Gastroesophageal sphincter (tissue), 4 donors: ENCODE results near the gene CENPV. TPM values are rescaled to one million over a fixed set of nuclear protein-coding genes. Genes with fewer than 3 reads are reported as not detected.
A peak's percentile ranks its signal among the peaks of the same experiment; 100 is the strongest.

ENCODE experiments used
- ATAC-seq: fragments of 150-250 bp; one replicate; pipeline ENCODE4 v1.9.1; 2016; ENCODE audit warnings: mild to moderate bottlenecking, moderate library complexity
- H3K27ac ChIP-seq, 4 donors: fragments of 200-600 bp; sonication (generic) in 3 of 4; 1 replicate in 3 of 4; 2 replicates in 1 of 4; pipeline ENCODE4 v1.5.1; 2016 to 2019
- H3K27me3 ChIP-seq: fragments of 200-600 bp; sonication (generic); one replicate; pipeline ENCODE4 v1.5.1; 2019
- H3K36me3 ChIP-seq, 2 donors: fragments of 200-600 bp; sonication (generic); one replicate each; pipeline ENCODE4 v1.5.1; 2019; ENCODE audit warnings: control low read depth in 1 of 2
- H3K4me1 ChIP-seq, 3 donors: fragments of 200-600 bp; sonication (generic); 1 replicate in 2 of 3; 2 replicates in 1 of 3; pipeline ENCODE4 v1.5.1; 2016 to 2019; ENCODE audit warnings: control low read depth in 2 of 3
- H3K4me3 ChIP-seq, 2 donors: fragments of 200-600 bp; sonication (generic); one replicate each; pipeline ENCODE4 v1.5.1; 2019; ENCODE audit warnings: mild to moderate bottlenecking in 1 of 2, moderate library complexity in 1 of 2
- H3K9me3 ChIP-seq, 3 donors: fragments of 200-600 bp; sonication (generic); one replicate each; pipeline ENCODE4 v1.5.1; 2017 to 2019; ENCODE audit warnings: control low read depth in 2 of 3
- EP300 ChIP-seq: sonication (generic); formaldehyde crosslinking; IDR thresholded peaks from one replicate; pipeline ENCODE4 v1.6.1; 2017; ENCODE audit warnings: antibody characterized with exemption, mild to moderate bottlenecking
- POLR2A ChIP-seq, 2 donors: fragments of 450-650 bp; IDR thresholded peaks; one replicate each; pipeline ENCODE4 v1.6.1; 2017; ENCODE audit warnings: antibody characterized with exemption in 2 of 2, mild to moderate bottlenecking in 2 of 2, moderate library complexity in 1 of 2
- POLR2AphosphoS5 ChIP-seq: sonication (generic); formaldehyde crosslinking; IDR thresholded peaks from one replicate; pipeline ENCODE4 v1.6.1; 2017; ENCODE audit warnings: antibody characterized with exemption
- WGBS, 2 donors: methylation state at CpG; one replicate each; pipeline ENCODE4 v1.1.5; 2018; ENCODE audit warnings: low coverage in 1 of 2; 5-methylcytosine and 5-hydroxymethylcytosine counted together
- total RNA-seq, 4 donors: library from RNA; depleted of rRNA; stranded (reverse); fragments of >200 nt; gene quantifications; one replicate each; pipeline ENCODE4 v1.1.0, GENCODE V29; 2016
- TF ChIP-seq, protein P1 (sequence below), 4 experiments: fragments of 200-600 bp in 2 of 4; fragments of 450-650 bp in 2 of 4; sonication (generic) in 1 of 4; IDR thresholded peaks; one replicate each; pipeline ENCODE4 v1.5.1; 2017 to 2019; ENCODE audit warnings: antibody characterized with exemption in 4 of 4, mild to moderate bottlenecking in 2 of 4, moderate library complexity in 2 of 4

Gene CENPV
- total RNA-seq, 4 donors from 2014 or later, result 7.3 to 16.4 (median 10.3) TPM

DNA sequence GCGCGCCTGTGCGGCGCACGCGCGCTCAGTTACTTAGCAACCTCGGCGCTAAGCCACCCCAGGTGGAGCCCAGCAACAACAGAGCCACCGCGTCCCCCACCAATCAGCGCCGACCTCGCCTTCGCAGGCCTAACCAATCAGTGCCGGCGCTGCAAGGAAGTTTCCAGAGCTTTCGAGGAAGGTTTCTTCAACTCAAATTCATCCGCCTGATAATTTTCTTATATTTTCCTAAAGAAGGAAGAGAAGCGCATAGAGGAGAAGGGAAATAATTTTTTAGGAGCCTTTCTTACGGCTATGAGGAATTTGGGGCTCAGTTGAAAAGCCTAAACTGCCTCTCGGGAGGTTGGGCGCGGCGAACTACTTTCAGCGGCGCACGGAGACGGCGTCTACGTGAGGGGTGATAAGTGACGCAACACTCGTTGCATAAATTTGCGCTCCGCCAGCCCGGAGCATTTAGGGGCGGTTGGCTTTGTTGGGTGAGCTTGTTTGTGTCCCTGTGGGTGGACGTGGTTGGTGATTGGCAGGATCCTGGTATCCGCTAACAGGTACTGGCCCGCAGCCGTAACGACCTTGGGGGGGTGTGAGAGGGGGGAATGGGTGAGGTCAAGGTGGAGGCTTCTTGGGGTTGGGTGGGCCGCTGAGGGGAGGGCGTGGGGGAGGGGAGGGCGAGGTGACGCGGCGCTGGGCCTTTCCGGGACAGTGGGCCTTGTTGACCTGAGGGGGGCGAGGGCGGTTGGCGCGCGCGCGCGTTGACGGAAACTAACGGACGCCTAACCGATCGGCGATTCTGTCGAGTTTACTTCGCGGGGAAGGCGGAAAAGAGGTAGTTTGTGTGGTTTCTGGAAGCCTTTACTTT, 27.6 kb upstream of the CENPV start, which contains the start of gene UBB:
TSS of gene UBB (plus strand) at position 452 of the 856 bp plus-strand sequence. CDS start 817 bp downstream, outside the sequence.
- Histone ChIP-seq H3K9me3 (no peaks in the 10 kb centered on the region), H3K4me1 (peaks cover 2 to 46% (median 16%) of the 10 kb centered on the region in 3 donors), H3K27me3 (no peaks in the 10 kb centered on the region), H3K4me3 (peak within 1 kb of the TSS; percentile 75 to 98), H3K27ac (peak within 1 kb of the TSS; percentile 91 to 98 (median 92)), H3K36me3 (peaks cover 0 to 23% of the 10 kb centered on the region in 2 donors)
- peak; percentile 99 for ATAC-seq
- TF ChIP-seq, protein P1, sequence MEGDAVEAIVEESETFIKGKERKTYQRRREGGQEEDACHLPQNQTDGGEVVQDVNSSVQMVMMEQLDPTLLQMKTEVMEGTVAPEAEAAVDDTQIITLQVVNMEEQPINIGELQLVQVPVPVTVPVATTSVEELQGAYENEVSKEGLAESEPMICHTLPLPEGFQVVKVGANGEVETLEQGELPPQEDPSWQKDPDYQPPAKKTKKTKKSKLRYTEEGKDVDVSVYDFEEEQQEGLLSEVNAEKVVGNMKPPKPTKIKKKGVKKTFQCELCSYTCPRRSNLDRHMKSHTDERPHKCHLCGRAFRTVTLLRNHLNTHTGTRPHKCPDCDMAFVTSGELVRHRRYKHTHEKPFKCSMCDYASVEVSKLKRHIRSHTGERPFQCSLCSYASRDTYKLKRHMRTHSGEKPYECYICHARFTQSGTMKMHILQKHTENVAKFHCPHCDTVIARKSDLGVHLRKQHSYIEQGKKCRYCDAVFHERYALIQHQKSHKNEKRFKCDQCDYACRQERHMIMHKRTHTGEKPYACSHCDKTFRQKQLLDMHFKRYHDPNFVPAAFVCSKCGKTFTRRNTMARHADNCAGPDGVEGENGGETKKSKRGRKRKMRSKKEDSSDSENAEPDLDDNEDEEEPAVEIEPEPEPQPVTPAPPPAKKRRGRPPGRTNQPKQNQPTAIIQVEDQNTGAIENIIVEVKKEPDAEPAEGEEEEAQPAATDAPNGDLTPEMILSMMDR (IDR thresholded peaks at IDR 0.05), result peak in 1 of 4 experiments; percentile 24
- peak; percentile 97 to 98 for TF ChIP-seq POLR2A (IDR thresholded peaks at IDR 0.05)
- peak; percentile 100 for TF ChIP-seq POLR2AphosphoS5
- TF ChIP-seq EP300, result peak; percentile 41
- WGBS, 2 donors, result 0 to 1% methylated on average over 20 to 37 of the region's 67 CpGs

- H3K36me3 ChIP-seq, result peaks cover 0 to 23% of the 10 kb centered on the region in 2 donors
- no peak for ATAC-seq
- H3K27me3 ChIP-seq, result no peaks in the 10 kb centered on the region
- no peaks in the 10 kb centered on the region for H3K9me3 ChIP-seq
- peak overlapping the region in 2 of 4 donors; percentile 91 to 94 for H3K27ac ChIP-seq
- TF ChIP-seq, protein P1 (IDR thresholded peaks at IDR 0.05), result no peak
- no peak for TF ChIP-seq POLR2AphosphoS5
- no peak for TF ChIP-seq POLR2A (IDR thresholded peaks at IDR 0.05)
- TF ChIP-seq EP300, result no peak
- H3K4me1 ChIP-seq, result peaks cover 2 to 38% (median 16%) of the 10 kb centered on the region in 3 donors
- 75 to 82% methylated on average over 5 to 7 of the region's 8 CpGs for WGBS, 2 donors
- no peak overlapping the region for H3K4me3 ChIP-seq
These were observed 26.4 kb upstream of the CENPV start for GRCh38 chr17:16379654-16380053.

GRCh38 chr17:16378636-16379282, 25.5 kb upstream of the CENPV start:
- WGBS, 2 donors, result 74 to 83% methylated on average over 3 to 10 of the region's 17 CpGs
- no peak for ATAC-seq
- Histone ChIP-seq H3K27ac (peak overlapping the region in 1 of 4 donors; percentile 7), H3K4me1 (peaks cover 2 to 29% (median 13%) of the 10 kb centered on the region in 3 donors), H3K4me3 (no peak overlapping the region), H3K36me3 (peaks cover 0 to 20% of the 10 kb centered on the region in 2 donors), H3K27me3 (no peaks in the 10 kb centered on the region), H3K9me3 (no peaks in the 10 kb centered on the region)
- TF ChIP-seq EP300 (no peak), POLR2A (IDR thresholded peaks at IDR 0.05) (no peak), POLR2AphosphoS5 (no peak)
- TF ChIP-seq, protein P1 (IDR thresholded peaks at IDR 0.05), result no peak

DNA sequence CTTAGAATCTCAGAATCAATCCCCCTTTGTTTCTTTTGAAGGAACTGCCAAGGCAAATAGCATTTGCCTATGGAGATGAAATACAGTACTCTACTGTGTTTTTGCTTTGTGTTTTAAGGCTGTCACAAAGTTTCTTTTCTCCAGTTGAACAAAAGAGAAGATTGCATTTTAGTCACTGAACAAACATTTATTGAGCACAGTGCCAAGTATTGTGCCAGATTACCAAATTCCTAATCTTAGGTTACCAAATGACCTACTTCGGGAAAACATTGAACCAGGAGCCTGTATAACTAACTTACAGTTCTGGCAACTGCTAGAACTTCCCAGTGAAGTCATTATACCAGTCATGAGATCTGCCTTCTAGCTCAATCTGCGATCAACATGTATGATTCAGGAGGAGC, 24.7 kb upstream of the CENPV start:
- WGBS, 2 donors, result 72 to 100% methylated on average over 1 to 2 of the region's 2 CpGs
- TF ChIP-seq EP300, result no peak
- TF ChIP-seq POLR2A (IDR thresholded peaks at IDR 0.05), result no peak
- no peak for TF ChIP-seq POLR2AphosphoS5
- TF ChIP-seq, protein P1 (IDR thresholded peaks at IDR 0.05), result no peak
- ATAC-seq, result no peak
- Histone ChIP-seq H3K4me1 (peaks cover 2 to 21% (median 12%) of the 10 kb centered on the region in 3 donors), H3K27ac (no peak overlapping the region), H3K9me3 (no peaks in the 10 kb centered on the region), H3K36me3 (peaks cover 0 to 12% of the 10 kb centered on the region in 2 donors), H3K27me3 (no peaks in the 10 kb centered on the region), H3K4me3 (no peak overlapping the region)
